HepG2 (cell line): ENCODE data around the gene CLCN2. TPM values are rescaled to one million over a fixed set of nuclear protein-coding genes. Genes with fewer than 3 reads are reported as not detected.

Experiments used
- CSRNP1 ChIP-seq: sonication (generic); formaldehyde crosslinking; IDR thresholded peaks from 2 replicates; pipeline ENCODE4 v1.8.1; 2023; ENCODE audit warnings: mild to moderate bottlenecking, missing genetic modification reagents
- GTF2F1 ChIP-seq: fragments of 150-350 bp; IDR thresholded peaks from 2 replicates; pipeline ENCODE4 v1.6.1; 2014; ENCODE audit warnings: low read length
- KLF15 ChIP-seq: sonication (generic); formaldehyde crosslinking; IDR thresholded peaks from 2 replicates; pipeline ENCODE4 v1.8.1; 2023; ENCODE audit warnings: borderline replicate concordance, mild to moderate bottlenecking, inconsistent platforms, missing genetic modification reagents, mixed read lengths
- RARG ChIP-seq: sonication (generic); formaldehyde crosslinking; IDR thresholded peaks from 2 replicates; pipeline ENCODE4 v1.4.0; 2020; ENCODE audit warnings: low read depth, mild to moderate bottlenecking, missing genetic modification reagents
- XBP1 ChIP-seq: sonication (generic); formaldehyde crosslinking; IDR thresholded peaks from 2 replicates; pipeline ENCODE4 v1.5.0; 2020; ENCODE audit warnings: missing genetic modification reagents
- YEATS4 ChIP-seq: sonication (generic); formaldehyde crosslinking; IDR thresholded peaks from 2 replicates; pipeline ENCODE4 v1.4.0; 2020; ENCODE audit warnings: missing genetic modification reagents, borderline replicate concordance
- ZNF225 ChIP-seq: sonication (generic); formaldehyde crosslinking; IDR thresholded peaks from 2 replicates; pipeline ENCODE4 v1.4.0; 2020; ENCODE audit warnings: mild to moderate bottlenecking, missing genetic modification reagents
- ZNF441 ChIP-seq: sonication (generic); formaldehyde crosslinking; IDR thresholded peaks from 2 replicates; pipeline ENCODE4 v1.7.0; 2021; ENCODE audit warnings: missing genetic modification reagents, borderline replicate concordance
- polyA plus RNA-seq, 8 experiments: library from polyadenylated mRNA; depleted of rRNA in 3 of 8; stranded (reverse) in 7 of 8; unstranded in 1 of 8; fragments of >200 nt; fragmentation: Illumina TruSeq in 4 of 8; extraction: Trizol in 4 of 8; gene quantifications; 2 replicates each; pipeline versions ENCODE4 v1.2.1 to v1.2.3, GENCODE V29; 2011 to 2016; ENCODE audit warnings: low read depth in 4 of 8, missing spikeins in 1 of 8, mixed read lengths in 1 of 8; ENCODE audit not compliant: insufficient read depth in 1 of 8
- total RNA-seq, 5 experiments: library from RNA; depleted of rRNA; stranded (reverse); fragments of >200 nt; fragmentation: Illumina TruSeq; extraction: Trizol; gene quantifications; 2 replicates each; pipeline ENCODE4 v1.2.3, GENCODE V29; 2016; ENCODE audit warnings: low read depth in 1 of 5
- TF ChIP-seq, protein P1 (sequence below): sonication (generic); formaldehyde crosslinking; IDR thresholded peaks from 2 replicates; pipeline ENCODE4 v1.4.0; 2020; ENCODE audit warnings: mild to moderate bottlenecking, missing genetic modification reagents, borderline replicate concordance
- TF ChIP-seq, protein P2 (sequence below): sonication (generic); formaldehyde crosslinking; IDR thresholded peaks from 2 replicates; pipeline ENCODE4 v1.5.0; 2020; ENCODE audit warnings: missing genetic modification reagents
- TF ChIP-seq, protein P3 (sequence below): sonication (generic); formaldehyde crosslinking; IDR thresholded peaks from 2 replicates; pipeline ENCODE4 v1.4.0; 2020; ENCODE audit warnings: missing genetic modification reagents
- TF ChIP-seq, protein P4 (sequence below): sonication (generic); formaldehyde crosslinking; IDR thresholded peaks from 2 replicates; pipeline ENCODE4 v1.4.0; 2020; ENCODE audit warnings: mild to moderate bottlenecking, missing genetic modification reagents, borderline replicate concordance

CLCN2 gene
- total and polyA plus RNA-seq, 2 of the 13 experiments (the other 11 are each of a cell fraction or from before 2014, with no cell fraction given), result 11.4 to 13.5 TPM

GRCh38 chr3:184361932-184362667 lies 695 bp upstream of the CLCN2 start (continued):
- no peak for TF ChIP-seq RARG (CRISPR knock-in tag)
- TF ChIP-seq GTF2F1, result no peak
- TF ChIP-seq, protein P1, sequence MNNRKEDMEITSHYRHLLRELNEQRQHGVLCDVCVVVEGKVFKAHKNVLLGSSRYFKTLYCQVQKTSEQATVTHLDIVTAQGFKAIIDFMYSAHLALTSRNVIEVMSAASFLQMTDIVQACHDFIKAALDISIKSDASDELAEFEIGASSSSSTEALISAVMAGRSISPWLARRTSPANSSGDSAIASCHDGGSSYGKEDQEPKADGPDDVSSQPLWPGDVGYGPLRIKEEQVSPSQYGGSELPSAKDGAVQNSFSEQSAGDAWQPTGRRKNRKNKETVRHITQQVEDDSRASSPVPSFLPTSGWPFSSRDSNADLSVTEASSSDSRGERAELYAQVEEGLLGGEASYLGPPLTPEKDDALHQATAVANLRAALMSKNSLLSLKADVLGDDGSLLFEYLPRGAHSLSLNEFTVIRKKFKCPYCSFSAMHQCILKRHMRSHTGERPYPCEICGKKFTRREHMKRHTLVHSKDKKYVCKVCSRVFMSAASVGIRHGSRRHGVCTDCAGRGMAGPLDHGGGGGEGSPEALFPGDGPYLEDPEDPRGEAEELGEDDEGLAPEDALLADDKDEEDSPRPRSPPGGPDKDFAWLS (CRISPR knock-in tag), result no peak
- TF ChIP-seq YEATS4 (CRISPR knock-in tag), result peak; percentile 39; the same call in 1 of the 2 replicates
- TF ChIP-seq KLF15 (CRISPR knock-in tag), result no peak
- TF ChIP-seq, protein P2, sequence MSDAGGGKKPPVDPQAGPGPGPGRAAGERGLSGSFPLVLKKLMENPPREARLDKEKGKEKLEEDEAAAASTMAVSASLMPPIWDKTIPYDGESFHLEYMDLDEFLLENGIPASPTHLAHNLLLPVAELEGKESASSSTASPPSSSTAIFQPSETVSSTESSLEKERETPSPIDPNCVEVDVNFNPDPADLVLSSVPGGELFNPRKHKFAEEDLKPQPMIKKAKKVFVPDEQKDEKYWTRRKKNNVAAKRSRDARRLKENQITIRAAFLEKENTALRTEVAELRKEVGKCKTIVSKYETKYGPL (CRISPR knock-in tag), result no peak
- TF ChIP-seq XBP1 (CRISPR knock-in tag), result no peak
- TF ChIP-seq, protein P3, sequence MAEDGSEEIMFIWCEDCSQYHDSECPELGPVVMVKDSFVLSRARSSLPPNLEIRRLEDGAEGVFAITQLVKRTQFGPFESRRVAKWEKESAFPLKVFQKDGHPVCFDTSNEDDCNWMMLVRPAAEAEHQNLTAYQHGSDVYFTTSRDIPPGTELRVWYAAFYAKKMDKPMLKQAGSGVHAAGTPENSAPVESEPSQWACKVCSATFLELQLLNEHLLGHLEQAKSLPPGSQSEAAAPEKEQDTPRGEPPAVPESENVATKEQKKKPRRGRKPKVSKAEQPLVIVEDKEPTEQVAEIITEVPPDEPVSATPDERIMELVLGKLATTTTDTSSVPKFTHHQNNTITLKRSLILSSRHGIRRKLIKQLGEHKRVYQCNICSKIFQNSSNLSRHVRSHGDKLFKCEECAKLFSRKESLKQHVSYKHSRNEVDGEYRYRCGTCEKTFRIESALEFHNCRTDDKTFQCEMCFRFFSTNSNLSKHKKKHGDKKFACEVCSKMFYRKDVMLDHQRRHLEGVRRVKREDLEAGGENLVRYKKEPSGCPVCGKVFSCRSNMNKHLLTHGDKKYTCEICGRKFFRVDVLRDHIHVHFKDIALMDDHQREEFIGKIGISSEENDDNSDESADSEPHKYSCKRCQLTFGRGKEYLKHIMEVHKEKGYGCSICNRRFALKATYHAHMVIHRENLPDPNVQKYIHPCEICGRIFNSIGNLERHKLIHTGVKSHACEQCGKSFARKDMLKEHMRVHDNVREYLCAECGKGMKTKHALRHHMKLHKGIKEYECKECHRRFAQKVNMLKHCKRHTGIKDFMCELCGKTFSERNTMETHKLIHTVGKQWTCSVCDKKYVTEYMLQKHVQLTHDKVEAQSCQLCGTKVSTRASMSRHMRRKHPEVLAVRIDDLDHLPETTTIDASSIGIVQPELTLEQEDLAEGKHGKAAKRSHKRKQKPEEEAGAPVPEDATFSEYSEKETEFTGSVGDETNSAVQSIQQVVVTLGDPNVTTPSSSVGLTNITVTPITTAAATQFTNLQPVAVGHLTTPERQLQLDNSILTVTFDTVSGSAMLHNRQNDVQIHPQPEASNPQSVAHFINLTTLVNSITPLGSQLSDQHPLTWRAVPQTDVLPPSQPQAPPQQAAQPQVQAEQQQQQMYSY (CRISPR knock-in tag), result 0 out of 2 replicates have a peak, but pooled peaks have one; percentile 19
- no peak for TF ChIP-seq ZNF225 (CRISPR knock-in tag)
- no peak for TF ChIP-seq ZNF441 (CRISPR knock-in tag)
- TF ChIP-seq CSRNP1 (CRISPR knock-in tag), result 0 out of 2 replicates have a peak, but pooled peaks have one; percentile 7
- TF ChIP-seq, protein P4, sequence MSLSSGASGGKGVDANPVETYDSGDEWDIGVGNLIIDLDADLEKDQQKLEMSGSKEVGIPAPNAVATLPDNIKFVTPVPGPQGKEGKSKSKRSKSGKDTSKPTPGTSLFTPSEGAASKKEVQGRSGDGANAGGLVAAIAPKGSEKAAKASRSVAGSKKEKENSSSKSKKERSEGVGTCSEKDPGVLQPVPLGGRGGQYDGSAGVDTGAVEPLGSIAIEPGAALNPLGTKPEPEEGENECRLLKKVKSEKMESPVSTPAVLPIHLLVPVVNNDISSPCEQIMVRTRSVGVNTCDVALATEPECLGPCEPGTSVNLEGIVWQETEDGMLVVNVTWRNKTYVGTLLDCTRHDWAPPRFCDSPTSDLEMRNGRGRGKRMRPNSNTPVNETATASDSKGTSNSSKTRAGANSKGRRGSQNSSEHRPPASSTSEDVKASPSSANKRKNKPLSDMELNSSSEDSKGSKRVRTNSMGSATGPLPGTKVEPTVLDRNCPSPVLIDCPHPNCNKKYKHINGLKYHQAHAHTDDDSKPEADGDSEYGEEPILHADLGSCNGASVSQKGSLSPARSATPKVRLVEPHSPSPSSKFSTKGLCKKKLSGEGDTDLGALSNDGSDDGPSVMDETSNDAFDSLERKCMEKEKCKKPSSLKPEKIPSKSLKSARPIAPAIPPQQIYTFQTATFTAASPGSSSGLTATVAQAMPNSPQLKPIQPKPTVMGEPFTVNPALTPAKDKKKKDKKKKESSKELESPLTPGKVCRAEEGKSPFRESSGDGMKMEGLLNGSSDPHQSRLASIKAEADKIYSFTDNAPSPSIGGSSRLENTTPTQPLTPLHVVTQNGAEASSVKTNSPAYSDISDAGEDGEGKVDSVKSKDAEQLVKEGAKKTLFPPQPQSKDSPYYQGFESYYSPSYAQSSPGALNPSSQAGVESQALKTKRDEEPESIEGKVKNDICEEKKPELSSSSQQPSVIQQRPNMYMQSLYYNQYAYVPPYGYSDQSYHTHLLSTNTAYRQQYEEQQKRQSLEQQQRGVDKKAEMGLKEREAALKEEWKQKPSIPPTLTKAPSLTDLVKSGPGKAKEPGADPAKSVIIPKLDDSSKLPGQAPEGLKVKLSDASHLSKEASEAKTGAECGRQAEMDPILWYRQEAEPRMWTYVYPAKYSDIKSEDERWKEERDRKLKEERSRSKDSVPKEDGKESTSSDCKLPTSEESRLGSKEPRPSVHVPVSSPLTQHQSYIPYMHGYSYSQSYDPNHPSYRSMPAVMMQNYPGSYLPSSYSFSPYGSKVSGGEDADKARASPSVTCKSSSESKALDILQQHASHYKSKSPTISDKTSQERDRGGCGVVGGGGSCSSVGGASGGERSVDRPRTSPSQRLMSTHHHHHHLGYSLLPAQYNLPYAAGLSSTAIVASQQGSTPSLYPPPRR (CRISPR knock-in tag), result no peak
